ENCODE measurements around the gene CSNK1A1. TPM values are rescaled to one million over a fixed set of nuclear protein-coding genes. Genes with fewer than 3 reads are reported as not detected.

The CSNK1A1 gene
- total RNA-seq, 4 donors from 2014 or later = 273 to 365 (median 320) TPM

DNA sequence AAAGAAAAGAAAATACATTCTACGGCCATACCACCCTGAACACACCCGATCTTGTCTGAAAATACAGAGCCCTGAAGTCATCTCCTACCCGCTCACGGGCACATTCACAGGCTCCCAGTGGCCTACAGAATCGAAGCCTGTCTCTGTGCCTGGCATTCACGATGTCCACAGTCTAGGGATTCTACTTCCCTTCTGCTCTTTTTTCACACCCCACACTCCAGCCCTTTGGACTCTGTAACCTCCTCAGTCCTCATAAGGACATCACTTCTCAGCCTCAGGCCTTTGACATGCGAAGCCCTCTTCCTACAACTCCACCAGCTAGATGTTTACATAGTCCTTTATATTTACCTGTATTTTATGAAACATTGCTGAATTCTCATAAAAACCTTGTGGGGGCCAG, 77.8 kb downstream of the CSNK1A1 start:
- peak in 1 of 2 donors; percentile 30 for DNase-seq (ENCODE audit: low spot score in 2 of 2)
- Histone ChIP-seq H3K36me3 (no peaks in the 10 kb centered on the region), H3K27me3 (no peaks in the 10 kb centered on the region), H3K9me3 (no peaks in the 10 kb centered on the region), H3K4me3 (no peak overlapping the region), H3K4me1 (peaks cover 42% of the 10 kb centered on the region), H3K27ac (peak overlapping the region; percentile 83)
- 85% methylated on average over 7 of the region's 7 CpGs for WGBS
- TF ChIP-seq POLR2AphosphoS5 (IDR thresholded peaks at IDR 0.05) (no peak), EP300 (IDR thresholded peaks at IDR 0.05) (no peak), POLR2A (IDR thresholded peaks at IDR 0.05) (no peak)
- TF ChIP-seq, protein P1, sequence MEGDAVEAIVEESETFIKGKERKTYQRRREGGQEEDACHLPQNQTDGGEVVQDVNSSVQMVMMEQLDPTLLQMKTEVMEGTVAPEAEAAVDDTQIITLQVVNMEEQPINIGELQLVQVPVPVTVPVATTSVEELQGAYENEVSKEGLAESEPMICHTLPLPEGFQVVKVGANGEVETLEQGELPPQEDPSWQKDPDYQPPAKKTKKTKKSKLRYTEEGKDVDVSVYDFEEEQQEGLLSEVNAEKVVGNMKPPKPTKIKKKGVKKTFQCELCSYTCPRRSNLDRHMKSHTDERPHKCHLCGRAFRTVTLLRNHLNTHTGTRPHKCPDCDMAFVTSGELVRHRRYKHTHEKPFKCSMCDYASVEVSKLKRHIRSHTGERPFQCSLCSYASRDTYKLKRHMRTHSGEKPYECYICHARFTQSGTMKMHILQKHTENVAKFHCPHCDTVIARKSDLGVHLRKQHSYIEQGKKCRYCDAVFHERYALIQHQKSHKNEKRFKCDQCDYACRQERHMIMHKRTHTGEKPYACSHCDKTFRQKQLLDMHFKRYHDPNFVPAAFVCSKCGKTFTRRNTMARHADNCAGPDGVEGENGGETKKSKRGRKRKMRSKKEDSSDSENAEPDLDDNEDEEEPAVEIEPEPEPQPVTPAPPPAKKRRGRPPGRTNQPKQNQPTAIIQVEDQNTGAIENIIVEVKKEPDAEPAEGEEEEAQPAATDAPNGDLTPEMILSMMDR (IDR thresholded peaks at IDR 0.05) = no peak

DNA sequence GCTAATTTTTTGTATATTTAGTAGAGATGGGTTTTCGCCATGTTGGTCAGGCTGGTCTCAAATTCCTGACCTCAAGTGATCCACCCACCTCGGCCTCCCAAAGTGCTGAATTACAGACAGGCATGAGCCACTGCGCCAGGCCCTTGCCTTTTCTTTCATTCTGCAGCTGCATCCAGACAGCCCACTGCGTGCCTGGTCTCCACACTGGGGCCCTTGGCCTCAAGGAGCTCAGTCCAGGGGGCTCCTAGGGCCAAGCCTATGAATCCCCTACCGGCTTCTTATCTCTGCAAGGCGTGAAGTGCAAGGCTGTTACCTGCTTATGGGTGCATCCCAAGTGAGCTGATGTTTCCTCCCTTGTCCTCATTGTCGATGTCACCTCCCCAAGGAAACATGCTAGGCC, 78.8 kb downstream of the CSNK1A1 start:
- WGBS = 94% methylated on average over 7 of the region's 7 CpGs
- TF ChIP-seq, protein P1 (IDR thresholded peaks at IDR 0.05) = no peak
- TF ChIP-seq POLR2A (IDR thresholded peaks at IDR 0.05) (no peak), POLR2AphosphoS5 (IDR thresholded peaks at IDR 0.05) (no peak), EP300 (IDR thresholded peaks at IDR 0.05) (no peak)
- H3K36me3 ChIP-seq = no peaks in the 10 kb centered on the region
- no peaks in the 10 kb centered on the region for H3K9me3 ChIP-seq
- peaks cover 42% of the 10 kb centered on the region for H3K4me1 ChIP-seq
- no peak overlapping the region for H3K4me3 ChIP-seq
- peak overlapping the region; percentile 51 for H3K27ac ChIP-seq
- no peak for DNase-seq (ENCODE audit: low spot score in 2 of 2)
- no peaks in the 10 kb centered on the region for H3K27me3 ChIP-seq

DNA sequence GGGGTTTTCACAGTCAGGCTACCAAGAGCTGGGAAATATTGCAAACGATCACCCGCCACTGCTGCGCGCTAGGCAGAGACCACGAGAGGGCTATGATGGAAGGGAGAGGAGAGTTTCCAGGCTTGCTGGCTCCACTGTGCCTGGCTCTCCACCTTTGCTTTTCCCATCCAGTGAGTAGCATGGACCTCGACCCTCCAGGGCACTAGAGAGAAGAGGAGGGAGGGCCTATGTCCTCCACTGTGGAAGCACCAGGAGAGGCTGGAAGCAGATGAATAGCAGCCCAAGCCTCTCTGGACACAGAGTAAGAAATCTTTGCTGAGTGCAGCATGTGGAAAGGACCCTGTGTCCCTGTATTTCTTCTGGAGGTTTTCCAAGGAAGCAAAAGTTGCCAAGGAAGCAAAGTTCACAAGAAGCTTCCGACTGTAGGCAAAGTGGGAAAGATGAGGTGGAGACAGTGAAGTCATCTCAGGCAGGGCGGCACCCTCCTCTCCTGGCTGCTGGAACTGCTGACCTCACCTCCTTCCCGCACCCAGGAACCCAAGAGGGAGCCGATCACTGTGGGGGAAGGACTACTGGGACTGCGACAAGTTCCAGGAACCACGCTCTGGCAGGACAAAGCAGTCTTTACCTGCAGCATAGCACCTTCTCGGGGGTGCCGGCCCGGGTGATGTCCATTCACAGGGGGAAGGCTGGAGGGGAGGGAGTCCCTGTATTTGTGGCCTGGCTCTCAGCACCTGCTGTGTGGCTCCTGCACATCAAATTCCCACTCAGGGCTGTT, 79.6 kb downstream of the CSNK1A1 start:
- WGBS = 46% methylated on average over 13 of the region's 15 CpGs
- Histone ChIP-seq H3K9me3 (no peaks in the 10 kb centered on the region), H3K27ac (peak overlapping the region; percentile 51), H3K27me3 (no peaks in the 10 kb centered on the region), H3K4me3 (no peak overlapping the region), H3K36me3 (no peaks in the 10 kb centered on the region), H3K4me1 (peaks cover 42% of the 10 kb centered on the region)
- TF ChIP-seq POLR2AphosphoS5 (IDR thresholded peaks at IDR 0.05) = no peak
- TF ChIP-seq, protein P1 (IDR thresholded peaks at IDR 0.05) = no peak
- TF ChIP-seq POLR2A (IDR thresholded peaks at IDR 0.05) = no peak
- TF ChIP-seq EP300 (IDR thresholded peaks at IDR 0.05) = no peak
- DNase-seq (ENCODE audit: low spot score in 2 of 2) = peak in 1 of 2 donors; percentile 63

DNA sequence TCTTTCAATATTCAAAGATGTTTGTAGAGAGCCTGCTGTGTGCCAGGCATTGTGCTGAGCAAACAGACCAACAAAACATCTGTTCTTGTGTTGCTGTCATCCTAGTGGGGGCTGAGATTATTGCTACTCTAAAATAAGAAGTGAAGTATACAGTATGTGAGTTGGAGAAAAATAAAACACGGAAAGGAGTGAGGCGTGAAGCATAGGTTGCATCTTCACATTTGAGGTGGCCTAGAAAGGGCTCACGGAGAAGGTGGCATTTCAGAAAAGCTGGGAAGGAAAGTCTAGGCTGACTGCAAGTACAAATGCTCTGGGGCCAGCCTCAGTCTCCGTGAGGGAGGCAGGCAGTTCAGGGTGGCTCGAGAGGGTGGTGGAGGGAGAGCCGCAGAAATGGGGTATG, 80.3 kb downstream of the CSNK1A1 start:
- TF ChIP-seq, protein P1 (IDR thresholded peaks at IDR 0.05) = no peak
- TF ChIP-seq EP300 (IDR thresholded peaks at IDR 0.05) = no peak
- TF ChIP-seq POLR2A (IDR thresholded peaks at IDR 0.05) = no peak
- no peak for TF ChIP-seq POLR2AphosphoS5 (IDR thresholded peaks at IDR 0.05)
- Histone ChIP-seq H3K4me3 (no peak overlapping the region), H3K36me3 (no peaks in the 10 kb centered on the region), H3K9me3 (no peaks in the 10 kb centered on the region), H3K27ac (no peak overlapping the region), H3K27me3 (no peaks in the 10 kb centered on the region), H3K4me1 (peaks cover 48% of the 10 kb centered on the region)
- DNase-seq (ENCODE audit: low spot score in 2 of 2) = no peak
- WGBS = 90% methylated on average over 6 of the region's 6 CpGs

DNA sequence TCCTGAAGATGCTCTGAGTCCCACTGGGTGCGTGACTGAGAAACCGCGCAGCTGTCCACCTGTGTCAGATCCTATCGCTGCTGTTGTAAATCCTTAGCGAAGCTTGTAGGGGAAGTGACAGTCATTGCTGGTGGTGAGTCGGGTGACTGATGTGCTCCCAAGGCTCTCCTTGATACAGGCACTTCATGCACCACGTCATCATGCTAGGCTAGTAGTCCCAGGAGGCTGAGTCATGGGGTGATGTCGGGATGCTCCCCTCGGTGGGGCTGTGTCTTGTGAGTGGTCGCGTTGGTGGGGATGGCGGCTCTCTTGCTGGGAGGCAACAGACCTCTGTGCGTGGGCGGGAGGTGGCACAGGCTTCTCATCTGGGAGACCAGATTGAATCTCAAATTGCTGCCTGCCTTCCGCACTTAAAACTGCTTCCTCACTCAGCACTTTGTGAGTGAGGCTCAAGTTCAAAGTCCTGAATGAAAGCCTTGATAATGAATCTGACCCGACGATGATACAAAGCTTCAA, 84.7 kb downstream of the CSNK1A1 start:
- H3K27ac ChIP-seq = no peak overlapping the region
- H3K4me1 ChIP-seq = peaks cover 23% of the 10 kb centered on the region
- H3K36me3 ChIP-seq = no peaks in the 10 kb centered on the region
- WGBS = 81% methylated on average over 13 of the region's 17 CpGs
- DNase-seq (ENCODE audit: low spot score in 2 of 2) = no peak
- no peak for TF ChIP-seq POLR2A (IDR thresholded peaks at IDR 0.05)
- TF ChIP-seq POLR2AphosphoS5 (IDR thresholded peaks at IDR 0.05) = no peak
- TF ChIP-seq EP300 (IDR thresholded peaks at IDR 0.05) = no peak
- TF ChIP-seq, protein P1 (IDR thresholded peaks at IDR 0.05) = no peak
- H3K4me3 ChIP-seq = no peak overlapping the region
- no peaks in the 10 kb centered on the region for H3K9me3 ChIP-seq
- H3K27me3 ChIP-seq = no peaks in the 10 kb centered on the region
